Measurements from ENCODE around the gene A2ML1. TPM values are rescaled to one million over a fixed set of nuclear protein-coding genes. Genes with fewer than 3 reads are reported as not detected.
"Not testable (repeated sequence)": the region's sequence is repeated elsewhere in the genome, so short reads cannot be mapped to it uniquely, and the experiment has no call there.

Gene A2ML1
- total and polyA plus RNA-seq, 12 donors = 0.08 to 1.4 (median 0.14) TPM; not detected in 8

GRCh38 chr12:8916154-8916553 lies 93.7 kb downstream of the A2ML1 start:
- no peak overlapping the region for H3K27ac ChIP-seq
- no peak for TF ChIP-seq POLR2A (IDR thresholded peaks at IDR 0.05)
- no peak for TF ChIP-seq CTCF (IDR thresholded peaks at IDR 0.05)
- peaks cover 0 to 4% of the 10 kb centered on the region in 2 donors for H3K36me3 ChIP-seq (replicated peaks in 1 of 2)
- DNase-seq = no peak
- intact Hi-C loops (cut with DNase I) = no loop called here
- peaks cover 5 to 23% of the 10 kb centered on the region in 2 donors for H3K4me1 ChIP-seq (replicated peaks in 1 of 2)
- no peaks in the 10 kb centered on the region for H3K9me3 ChIP-seq (replicated peaks in 1 of 3)
- no peaks in the 10 kb centered on the region for H3K27me3 ChIP-seq
- no peak overlapping the region for H3K4me3 ChIP-seq

- Histone ChIP-seq H3K4me1 (replicated peaks in 1 of 2) (peaks cover 5 to 23% of the 10 kb centered on the region in 2 donors), H3K9me3 (replicated peaks in 1 of 3) (no peaks in the 10 kb centered on the region), H3K27ac (no peak overlapping the region), H3K27me3 (no peaks in the 10 kb centered on the region), H3K4me3 (no peak overlapping the region), H3K36me3 (replicated peaks in 1 of 2) (peaks cover 0 to 12% of the 10 kb centered on the region in 2 donors)
- intact Hi-C loops (cut with DNase I) = no loop called here
- DNase-seq = no peak
- TF ChIP-seq CTCF (IDR thresholded peaks at IDR 0.05) (no peak), POLR2A (IDR thresholded peaks at IDR 0.05) (no peak)
- 66 to 82% (median 74%) methylated on average over 3 of the region's 3 CpGs for WGBS, 4 donors
Measured at GRCh38 chr12:8917031-8917430, 94.6 kb downstream of the A2ML1 start.

GRCh38 chr12:8917751-8918150 lies 95.3 kb downstream of the A2ML1 start:
- Histone ChIP-seq H3K4me1 (replicated peaks in 1 of 2) (peaks cover 5 to 22% of the 10 kb centered on the region in 2 donors), H3K27ac (no peak overlapping the region), H3K27me3 (no peaks in the 10 kb centered on the region), H3K9me3 (replicated peaks in 1 of 3) (no peaks in the 10 kb centered on the region), H3K36me3 (replicated peaks in 1 of 2) (peaks cover 0 to 19% of the 10 kb centered on the region in 2 donors), H3K4me3 (no peak overlapping the region)
- TF ChIP-seq CTCF (IDR thresholded peaks at IDR 0.05) = no peak
- no peak for TF ChIP-seq POLR2A (IDR thresholded peaks at IDR 0.05)
- intact Hi-C loops (cut with DNase I) = no loop called here
- DNase-seq = no peak
- 76 to 100% (median 83%) methylated on average over 1 of the region's 1 CpG for WGBS, 4 donors

GRCh38 chr12:8919643-8920042 lies 97.2 kb downstream of the A2ML1 start:
- DNase-seq; H3K9me3 ChIP-seq (replicated peaks in 1 of 3); H3K4me3 ChIP-seq; intact Hi-C loops (cut with DNase I); H3K27me3 ChIP-seq; H3K27ac ChIP-seq: not testable (repeated sequence)
- WGBS, 4 donors = 80 to 86% (median 84%) methylated on average over 4 of the region's 4 CpGs
- peaks cover 0 to 23% of the 10 kb centered on the region in 2 donors for H3K36me3 ChIP-seq (replicated peaks in 1 of 2)
- H3K4me1 ChIP-seq (replicated peaks in 1 of 2) = peaks cover 5 to 11% of the 10 kb centered on the region in 2 donors

GRCh38 chr12:8922544-8922943 lies 100.1 kb downstream of the A2ML1 start:
- Histone ChIP-seq H3K9me3 (replicated peaks in 1 of 3) (no peaks in the 10 kb centered on the region), H3K27me3 (no peaks in the 10 kb centered on the region), H3K36me3 (replicated peaks in 1 of 2) (peaks cover 0 to 23% of the 10 kb centered on the region in 2 donors), H3K4me3 (no peak overlapping the region), H3K27ac (no peak overlapping the region), H3K4me1 (replicated peaks in 1 of 2) (no peaks in the 10 kb centered on the region)
- no peak for TF ChIP-seq CTCF (IDR thresholded peaks at IDR 0.05)
- no peak for TF ChIP-seq POLR2A (IDR thresholded peaks at IDR 0.05)
- no peak for DNase-seq
- WGBS, 4 donors = 95 to 99% (median 98%) methylated on average over 5 of the region's 5 CpGs
- intact Hi-C loops (cut with DNase I) = no loop called here

All from adrenal gland (tissue), 12 donors.